ENCODE data around the gene RAB35.

Gene RAB35

GRCh38 chr12:120079411-120080400, 36.8 kb downstream of the RAB35 start:
- no peak overlapping the region for H3K4me3 ChIP-seq (ENCODE audit: low read depth, low read length)
- H3K9me3 ChIP-seq, result no peaks in the 10 kb centered on the region
- no peaks in the 10 kb centered on the region for H3K4me1 ChIP-seq
- no peaks in the 10 kb centered on the region for H3K36me3 ChIP-seq
- DNase-seq, result no peak
- no peaks in the 10 kb centered on the region for H3K27me3 ChIP-seq
- no peak for TF ChIP-seq CTCF (IDR thresholded peaks at IDR 0.05; ENCODE audit: low read depth, low read length)

GRCh38 chr12:120078868-120079267, 37.7 kb downstream of the RAB35 start:
- Histone ChIP-seq H3K4me1 (no peaks in the 10 kb centered on the region), H3K27me3 (no peaks in the 10 kb centered on the region), H3K4me3 (ENCODE audit: low read depth, low read length) (no peak overlapping the region), H3K36me3 (no peaks in the 10 kb centered on the region), H3K9me3 (no peaks in the 10 kb centered on the region)
- DNase-seq, result no peak
- TF ChIP-seq CTCF (IDR thresholded peaks at IDR 0.05; ENCODE audit: low read depth, low read length), result no peak

GRCh38 chr12:120077260-120077659, 39.3 kb downstream of the RAB35 start:
- no peak for DNase-seq
- no peaks in the 10 kb centered on the region for H3K4me1 ChIP-seq
- no peaks in the 10 kb centered on the region for H3K27me3 ChIP-seq

GRCh38 chr12:120076651-120077050, 39.9 kb downstream of the RAB35 start:
- Histone ChIP-seq H3K27me3 (no peaks in the 10 kb centered on the region), H3K9me3 (no peaks in the 10 kb centered on the region), H3K36me3 (no peaks in the 10 kb centered on the region), H3K4me3 (ENCODE audit: low read depth, low read length) (no peak overlapping the region), H3K4me1 (no peaks in the 10 kb centered on the region)
- no peak for TF ChIP-seq CTCF (IDR thresholded peaks at IDR 0.05; ENCODE audit: low read depth, low read length)
- DNase-seq, result no peak

More at GRCh38 chr12:120077260-120077659, 39.3 kb downstream of the RAB35 start:
- no peak overlapping the region for H3K4me3 ChIP-seq (ENCODE audit: low read depth, low read length)
- no peak for TF ChIP-seq CTCF (IDR thresholded peaks at IDR 0.05; ENCODE audit: low read depth, low read length)
- no peaks in the 10 kb centered on the region for H3K9me3 ChIP-seq
- H3K36me3 ChIP-seq, result no peaks in the 10 kb centered on the region

GRCh38 chr12:120075034-120075616, 41.4 kb downstream of the RAB35 start:
- no peaks in the 10 kb centered on the region for H3K36me3 ChIP-seq
- no peaks in the 10 kb centered on the region for H3K27me3 ChIP-seq
- H3K9me3 ChIP-seq, result no peaks in the 10 kb centered on the region
- no peak overlapping the region for H3K4me3 ChIP-seq (ENCODE audit: low read depth, low read length)
- no peak for DNase-seq
- no peak for TF ChIP-seq CTCF (IDR thresholded peaks at IDR 0.05; ENCODE audit: low read depth, low read length)
- no peaks in the 10 kb centered on the region for H3K4me1 ChIP-seq

Data from BE2C (cell line).